ENCODE data around the gene COL5A2.

The COL5A2 gene

GRCh38 chr2:189014449-189015138 lies 165.0 kb downstream of the COL5A2 start:
- Histone ChIP-seq H3K9ac (ENCODE audit: low read depth, low read length, poor library complexity, severe bottlenecking) (no peak overlapping the region), H3F3A (ENCODE audit: low read depth) (no peaks in the 10 kb centered on the region), H3K9me2 (replicated peaks; ENCODE audit: low read depth, low read length) (no peaks in the 10 kb centered on the region), H4K20me1 (ENCODE audit: insufficient read depth, low read length, poor library complexity, severe bottlenecking) (no peaks in the 10 kb centered on the region), H3K4me2 (ENCODE audit: low read depth, low read length, poor library complexity, severe bottlenecking) (no peak overlapping the region), H3K36me3 (ENCODE audit: insufficient read depth, low read length) (no peaks in the 10 kb centered on the region), H2AFZ (ENCODE audit: low read length) (peak overlapping the region; percentile 64), H3K4me3 (ENCODE audit: low read length, poor library complexity, severe bottlenecking) (no peak overlapping the region), H3K9me3 (ENCODE audit: insufficient read depth, low read depth, low read length) (no peaks in the 10 kb centered on the region), H3K79me2 (ENCODE audit: insufficient read depth, low read length) (no peaks in the 10 kb centered on the region), H3K4me1 (ENCODE audit: insufficient read depth, low read length, poor library complexity, severe bottlenecking) (no peaks in the 10 kb centered on the region), H3K27me3 (ENCODE audit: insufficient read depth, low read length, poor library complexity, severe bottlenecking) (no peaks in the 10 kb centered on the region)
- TF ChIP-seq CTCF (conservative IDR thresholded peaks at IDR 0.05; ENCODE audit: low read length) = no peak
- no peak for TF ChIP-seq EZH2phosphoT487 (IDR thresholded peaks at IDR 0.05; ENCODE audit: borderline replicate concordance)

DNA sequence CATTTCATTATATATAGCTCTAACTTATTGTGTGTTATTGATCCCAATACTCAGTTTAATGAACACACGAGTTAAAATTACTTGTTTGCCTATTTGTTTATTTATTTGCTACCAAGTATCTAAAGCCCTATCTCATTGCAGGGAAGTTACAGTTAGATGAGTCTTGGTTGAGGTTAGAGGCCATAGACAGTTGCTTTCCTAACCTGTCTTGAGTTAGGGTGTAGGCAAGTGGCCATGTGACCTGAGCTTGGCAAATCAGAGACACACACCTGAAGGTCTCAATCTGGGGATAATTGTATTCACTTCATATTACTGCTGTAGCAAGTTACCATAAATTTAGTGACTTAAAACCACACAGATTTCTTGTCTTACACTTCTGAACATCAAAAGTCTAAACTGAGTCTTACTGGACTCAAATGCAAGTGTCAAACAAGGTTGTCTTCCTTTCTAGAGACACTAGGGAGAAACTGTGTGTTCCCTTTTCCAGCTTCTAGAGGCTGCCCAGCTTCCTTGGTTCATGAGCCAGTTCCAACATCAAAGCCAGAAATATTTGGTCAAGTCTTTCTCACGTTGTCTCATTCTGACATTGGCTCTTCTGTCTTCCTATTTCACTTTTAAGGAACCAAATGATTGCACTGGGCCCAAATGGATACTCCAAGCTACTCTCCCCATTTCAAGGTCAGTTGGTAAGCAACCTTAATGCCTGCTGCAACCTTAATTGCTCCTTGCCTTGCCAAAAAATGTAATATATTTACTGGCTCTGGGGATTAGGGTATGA lies 165.7 kb downstream of the COL5A2 start:
- H3K4me2 ChIP-seq (ENCODE audit: low read depth, low read length, poor library complexity, severe bottlenecking) = no peak overlapping the region
- no peaks in the 10 kb centered on the region for H3K27me3 ChIP-seq (ENCODE audit: insufficient read depth, low read length, poor library complexity, severe bottlenecking)
- no peak for TF ChIP-seq EZH2phosphoT487 (IDR thresholded peaks at IDR 0.05; ENCODE audit: borderline replicate concordance)
- TF ChIP-seq CTCF (conservative IDR thresholded peaks at IDR 0.05; ENCODE audit: low read length) = no peak
- no peaks in the 10 kb centered on the region for H3K36me3 ChIP-seq (ENCODE audit: insufficient read depth, low read length)
- H3K9me2 ChIP-seq (replicated peaks; ENCODE audit: low read depth, low read length) = no peaks in the 10 kb centered on the region
- no peaks in the 10 kb centered on the region for H3K9me3 ChIP-seq (ENCODE audit: insufficient read depth, low read depth, low read length)
- no peaks in the 10 kb centered on the region for H3K79me2 ChIP-seq (ENCODE audit: insufficient read depth, low read length)
- no peak overlapping the region for H3K9ac ChIP-seq (ENCODE audit: low read depth, low read length, poor library complexity, severe bottlenecking)
- no peak overlapping the region for H3K4me3 ChIP-seq (ENCODE audit: low read length, poor library complexity, severe bottlenecking)
- H3K4me1 ChIP-seq (ENCODE audit: insufficient read depth, low read length, poor library complexity, severe bottlenecking) = no peaks in the 10 kb centered on the region
- no peaks in the 10 kb centered on the region for H4K20me1 ChIP-seq (ENCODE audit: insufficient read depth, low read length, poor library complexity, severe bottlenecking)
- no peaks in the 10 kb centered on the region for H3F3A ChIP-seq (ENCODE audit: low read depth)
- peak overlapping the region; percentile 64 for H2AFZ ChIP-seq (ENCODE audit: low read length)

DNA sequence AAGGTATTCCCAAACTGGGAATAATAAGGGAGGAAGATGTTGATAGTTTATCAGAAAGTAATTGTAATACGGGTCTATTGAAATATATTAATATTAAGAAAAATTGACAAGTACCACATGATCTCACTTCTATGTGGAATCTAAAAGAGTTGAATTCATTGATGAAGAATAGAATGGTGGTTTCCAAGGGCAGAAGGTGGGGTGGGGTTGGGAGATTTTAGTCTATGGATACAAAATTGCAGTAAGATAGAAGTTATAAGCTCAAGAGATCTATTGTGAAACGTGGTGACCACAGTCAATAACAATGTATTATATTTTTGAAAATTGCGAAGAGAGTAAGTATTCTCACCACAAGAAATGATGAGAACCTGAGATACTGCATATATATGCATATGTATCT lies 166.5 kb downstream of the COL5A2 start:
- H3K36me3 ChIP-seq (ENCODE audit: insufficient read depth, low read length) = no peaks in the 10 kb centered on the region
- no peaks in the 10 kb centered on the region for H3K9me2 ChIP-seq (replicated peaks; ENCODE audit: low read depth, low read length)
- no peaks in the 10 kb centered on the region for H3F3A ChIP-seq (ENCODE audit: low read depth)
- no peak overlapping the region for H3K9ac ChIP-seq (ENCODE audit: low read depth, low read length, poor library complexity, severe bottlenecking)
- H3K4me2 ChIP-seq (ENCODE audit: low read depth, low read length, poor library complexity, severe bottlenecking) = no peak overlapping the region
- no peaks in the 10 kb centered on the region for H3K27me3 ChIP-seq (ENCODE audit: insufficient read depth, low read length, poor library complexity, severe bottlenecking)
- H3K79me2 ChIP-seq (ENCODE audit: insufficient read depth, low read length) = no peaks in the 10 kb centered on the region
- no peak overlapping the region for H3K4me3 ChIP-seq (ENCODE audit: low read length, poor library complexity, severe bottlenecking)
- TF ChIP-seq EZH2phosphoT487 (IDR thresholded peaks at IDR 0.05; ENCODE audit: borderline replicate concordance) (no peak), CTCF (conservative IDR thresholded peaks at IDR 0.05; ENCODE audit: low read length) (no peak)
- no peaks in the 10 kb centered on the region for H3K9me3 ChIP-seq (ENCODE audit: insufficient read depth, low read depth, low read length)
- H4K20me1 ChIP-seq (ENCODE audit: insufficient read depth, low read length, poor library complexity, severe bottlenecking) = no peaks in the 10 kb centered on the region
- H3K4me1 ChIP-seq (ENCODE audit: insufficient read depth, low read length, poor library complexity, severe bottlenecking) = no peaks in the 10 kb centered on the region
- no peak overlapping the region for H2AFZ ChIP-seq (ENCODE audit: low read length)
